GM19023 (cell line): ENCODE data around the gene TMUB1.

Source experiments
- ATAC-seq: cut with Tn5 transposase; IDR thresholded peaks from one replicate; pipeline ENCODE4 v1.9.1; 2021; ENCODE audit warnings: mild to moderate bottlenecking, moderate library complexity; ENCODE audit not compliant: unreplicated experiment

The TMUB1 gene

DNA sequence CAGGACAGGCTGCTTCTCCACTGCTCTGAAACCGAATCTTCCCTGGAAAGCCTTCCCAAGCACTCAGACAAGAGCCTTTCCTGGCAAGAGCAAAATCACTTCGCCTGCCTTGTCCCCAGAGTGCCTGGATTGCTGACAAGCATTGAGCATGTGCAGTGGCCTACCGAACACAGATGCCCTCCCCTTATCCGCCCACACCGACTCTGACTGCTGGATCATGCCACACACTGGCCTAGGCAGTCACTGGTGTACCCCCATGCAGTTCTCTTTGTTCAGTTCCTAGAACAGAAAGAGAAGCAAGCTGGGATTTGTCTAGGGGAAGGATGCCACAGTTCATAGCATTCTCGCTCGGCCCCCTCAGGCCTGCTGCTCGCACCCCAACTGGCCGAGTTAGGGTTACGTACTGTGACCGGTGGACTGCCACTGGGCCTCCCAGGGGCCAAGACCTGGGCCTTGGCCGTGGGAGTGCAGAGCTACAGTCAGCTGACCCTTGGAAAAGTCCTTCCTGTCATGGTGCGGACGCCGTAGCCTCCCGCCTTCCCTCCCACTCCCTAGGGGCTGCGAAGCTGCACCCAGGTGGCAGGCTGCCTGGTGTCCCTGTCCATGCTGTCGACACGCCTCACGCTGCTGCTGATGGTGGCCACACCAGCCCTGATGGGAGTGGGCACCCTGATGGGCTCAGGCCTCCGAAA lies 48.1 kb downstream of the TMUB1 start:
- no peak for ATAC-seq

DNA sequence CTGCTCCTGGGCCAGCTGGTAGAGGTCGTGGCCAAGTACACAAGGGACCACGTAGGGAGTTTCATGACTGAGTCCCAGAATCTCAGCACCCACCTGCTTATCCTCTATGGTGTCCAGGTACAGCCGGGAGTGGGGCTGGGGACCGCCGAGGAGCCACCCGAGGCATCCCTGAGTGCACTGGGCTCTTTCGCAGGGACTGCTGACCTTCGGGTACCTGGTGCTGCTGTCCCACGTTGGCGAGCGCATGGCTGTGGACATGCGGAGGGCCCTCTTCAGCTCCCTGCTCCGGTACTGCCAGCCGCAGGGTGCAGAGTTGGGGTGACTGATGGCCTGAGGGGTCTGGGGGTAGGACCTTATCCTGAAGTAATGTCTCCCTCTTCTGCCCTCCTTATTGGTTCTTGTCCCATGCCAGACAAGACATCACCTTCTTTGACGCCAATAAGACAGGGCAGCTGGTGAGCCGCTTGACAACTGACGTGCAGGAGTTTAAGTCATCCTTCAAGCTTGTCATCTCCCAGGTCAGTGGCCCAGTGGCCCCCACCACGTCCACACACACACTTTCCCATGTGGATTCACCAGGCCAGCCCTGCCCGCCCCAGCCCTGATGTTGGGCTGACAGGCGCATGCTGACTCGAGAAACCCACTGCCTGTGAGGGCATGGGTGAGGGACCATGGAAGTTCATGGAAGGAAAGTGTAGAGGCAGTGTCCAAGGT lies 48.8 kb downstream of the TMUB1 start:
- ATAC-seq, result no peak

DNA sequence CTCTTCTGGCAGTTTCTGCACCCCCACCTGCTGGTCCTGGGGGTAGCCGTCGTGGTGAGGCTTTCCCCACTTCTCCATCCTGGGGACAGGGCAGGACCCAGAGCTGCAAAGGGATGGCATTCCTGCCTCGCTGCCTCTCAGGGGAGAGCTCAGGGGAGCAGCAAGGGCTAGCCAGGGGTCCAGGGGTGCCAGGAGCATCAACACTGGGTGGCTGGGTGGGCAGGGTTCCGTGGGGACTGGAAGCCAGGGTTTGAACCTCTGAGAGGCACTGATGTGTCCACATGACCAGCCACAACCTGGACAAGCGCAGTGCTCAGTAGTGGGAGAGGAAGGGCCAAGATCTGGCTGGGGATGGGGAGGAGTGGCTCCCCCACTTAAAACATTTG lies 49.4 kb downstream of the TMUB1 start:
- no peak for ATAC-seq

DNA sequence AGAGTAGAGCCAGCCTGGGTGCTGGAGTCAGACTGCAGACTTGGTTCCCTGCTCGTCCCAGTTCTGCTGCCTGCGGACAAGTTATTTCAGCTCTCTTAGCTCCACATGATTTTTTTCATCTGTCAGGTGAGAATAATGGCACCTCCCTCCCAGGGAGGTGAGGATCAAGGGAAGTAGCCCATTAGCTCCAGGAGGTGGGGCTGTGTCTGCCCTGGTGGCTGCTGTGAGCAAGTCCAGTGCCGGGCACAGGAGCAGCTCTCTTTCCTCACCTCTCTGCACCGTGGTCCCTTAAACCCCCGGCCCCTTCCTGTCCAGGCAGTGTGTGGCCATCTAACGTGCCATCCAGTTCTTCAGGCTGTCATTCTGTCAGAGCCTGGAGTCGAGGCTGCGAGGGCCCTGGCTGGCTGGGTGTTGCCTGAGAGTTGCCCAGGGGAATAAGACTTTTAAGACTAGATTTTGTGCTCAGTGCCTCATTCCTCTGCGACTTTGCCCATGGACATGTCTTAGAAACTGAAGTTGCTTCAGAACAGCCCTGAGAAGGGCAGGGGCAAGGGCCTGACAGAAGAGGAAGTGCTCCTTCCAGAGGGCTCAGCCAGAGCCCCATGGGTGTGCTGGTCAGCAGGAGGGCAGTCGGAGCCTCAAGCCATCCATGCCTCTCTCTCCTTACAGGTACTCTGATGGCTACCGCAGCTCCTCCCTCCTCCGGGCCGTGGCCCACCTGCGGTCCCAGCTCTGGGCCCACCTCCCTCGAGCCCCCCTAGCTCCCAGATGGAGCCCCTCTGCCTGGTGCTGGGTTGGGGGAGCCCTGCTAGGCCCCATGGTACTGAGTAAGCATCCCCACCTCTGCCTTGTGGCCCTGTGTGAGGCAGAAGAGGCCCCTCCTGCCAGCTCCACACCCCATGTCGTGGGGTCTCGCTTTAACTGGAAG lies 50.1 kb downstream of the TMUB1 start:
- ATAC-seq, result no peak
